TTC549 (cell line): ENCODE measurements around the gene NAV2.

Source experiments
- FAIRE-seq: peaks from 2 replicates; lab custom pipeline; 2012; peaks lifted over from hg19 to GRCh38; lab: Jason Lieb, UNC

The NAV2 gene

DNA sequence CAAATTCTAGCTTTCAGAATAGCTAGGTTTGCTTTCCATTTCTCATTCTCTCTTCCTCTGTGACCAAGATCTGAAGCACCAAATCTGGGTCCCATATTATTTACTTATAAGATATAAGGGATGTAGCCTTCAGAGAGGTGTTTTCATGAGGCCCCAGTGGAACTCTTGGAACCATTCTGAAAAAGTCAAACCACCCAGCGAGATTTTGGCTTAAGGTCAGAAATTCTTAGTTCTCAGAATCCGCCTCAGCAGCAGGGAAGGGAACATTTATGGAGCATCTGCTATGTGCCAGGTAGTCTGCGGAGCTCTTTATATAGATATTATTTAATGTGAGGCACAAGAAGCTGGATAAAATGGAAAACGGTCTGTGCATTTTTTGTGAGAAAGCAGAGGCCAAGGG is 6.3 kb downstream of the NAV2 start:
- no peak for FAIRE-seq

DNA sequence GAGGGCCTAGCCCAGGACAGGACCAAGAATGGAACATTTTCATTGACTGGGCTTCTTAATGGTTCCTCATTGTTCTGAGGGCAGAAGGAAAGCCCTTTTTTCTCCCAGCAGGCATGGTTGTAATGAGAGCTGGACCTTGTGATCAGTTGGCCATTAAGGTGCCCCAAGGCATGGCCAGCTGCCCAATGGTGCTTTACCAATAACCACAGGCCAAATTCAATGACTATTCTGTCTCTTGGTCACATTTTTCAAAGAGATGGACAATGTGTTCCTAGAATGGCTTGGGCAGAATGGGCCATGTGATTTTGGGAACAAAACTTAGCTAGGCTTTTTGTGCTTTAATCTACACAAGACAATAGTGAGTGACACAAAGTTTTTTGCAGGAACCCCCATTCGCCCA is 7.3 kb downstream of the NAV2 start:
- no peak for FAIRE-seq

- no peak for FAIRE-seq
Observed at GRCh38 chr11:19721176-19721575, 8.5 kb downstream of the NAV2 start.

- no peak for FAIRE-seq
Observed at GRCh38 chr11:19722702-19723101, 10.1 kb downstream of the NAV2 start.

GRCh38 chr11:19723572-19724342 is 11.1 kb downstream of the NAV2 start:
- no peak for FAIRE-seq

- no peak for FAIRE-seq
Observed at GRCh38 chr11:19724765-19725164, 12.1 kb downstream of the NAV2 start.

GRCh38 chr11:19725379-19726079 is 12.9 kb downstream of the NAV2 start:
- FAIRE-seq: no peak

GRCh38 chr11:19727246-19727645 is 14.6 kb downstream of the NAV2 start:
- no peak for FAIRE-seq

DNA sequence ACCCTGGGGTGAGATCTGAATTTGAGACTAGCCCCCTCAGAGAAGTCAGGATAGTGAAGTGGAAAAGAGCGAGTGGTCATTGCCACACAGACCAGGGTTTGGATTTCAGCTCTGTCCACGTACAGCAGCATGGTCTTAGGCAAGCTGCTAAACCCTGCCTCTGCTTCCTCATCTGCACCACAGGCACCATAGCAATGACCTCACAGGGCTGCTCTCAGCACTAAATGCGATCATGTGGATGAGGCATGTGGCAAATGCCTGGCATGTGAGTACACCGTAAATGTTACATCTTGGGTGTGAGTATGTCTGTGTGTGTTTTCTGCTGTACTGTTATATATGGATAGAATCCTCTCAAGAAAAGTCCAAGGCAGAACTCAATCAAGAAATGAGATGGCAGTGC is 15.8 kb downstream of the NAV2 start:
- FAIRE-seq: no peak

GRCh38 chr11:19729141-19729540 is 16.5 kb downstream of the NAV2 start:
- FAIRE-seq: no peak

GRCh38 chr11:19730373-19730772 is 17.7 kb downstream of the NAV2 start:
- no peak for FAIRE-seq

DNA sequence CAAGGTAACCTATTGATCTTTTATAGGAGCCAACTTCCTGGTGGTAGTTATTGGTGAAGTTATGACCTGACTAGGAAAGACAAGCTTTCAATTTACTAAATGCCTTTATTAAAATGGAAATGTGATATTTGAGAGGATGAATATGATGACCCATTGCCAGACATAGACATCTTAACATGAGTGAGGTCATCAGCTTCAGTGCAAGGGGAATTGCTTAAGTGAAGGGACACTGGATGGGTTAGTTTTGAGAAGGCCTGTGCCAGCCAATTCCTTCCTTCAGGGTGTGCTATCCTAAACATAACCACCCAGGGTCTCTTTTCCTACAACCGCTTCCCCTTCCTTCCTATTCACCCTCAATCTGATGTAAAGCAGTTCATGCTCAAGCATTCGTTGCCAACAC is 21.5 kb downstream of the NAV2 start:
- no peak for FAIRE-seq

GRCh38 chr11:19735157-19735908 is 22.7 kb downstream of the NAV2 start:
- no peak for FAIRE-seq

DNA sequence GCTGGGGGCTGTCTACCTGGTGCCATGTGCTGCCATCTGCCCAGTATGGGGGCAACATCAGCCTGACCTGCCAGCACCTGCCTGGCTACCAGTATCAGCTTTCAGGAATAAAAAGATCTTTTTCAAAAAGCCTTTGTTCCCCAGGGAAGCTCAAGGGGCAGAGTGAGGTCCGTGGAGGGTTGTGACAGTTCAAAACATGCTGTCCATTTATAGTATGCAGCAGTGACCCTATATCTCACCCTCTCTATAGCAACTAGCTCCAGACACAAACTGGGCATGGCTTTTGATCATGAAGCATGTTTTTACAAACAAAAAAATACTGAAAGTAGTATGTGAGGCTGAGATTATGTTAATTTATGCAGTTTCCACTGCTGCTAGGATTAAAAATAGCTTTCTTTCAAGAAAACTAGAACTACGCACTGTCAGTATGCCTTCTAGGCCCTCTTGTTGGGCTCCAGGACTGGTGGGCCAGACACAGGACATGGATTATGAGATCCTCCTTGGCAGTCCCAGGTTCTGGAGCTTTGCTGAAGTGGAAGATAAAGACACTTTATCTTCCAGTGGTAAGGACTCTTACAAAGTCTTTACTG is 23.4 kb downstream of the NAV2 start:
- FAIRE-seq: no peak

- no peak for FAIRE-seq
Observed at GRCh38 chr11:19736831-19737230, 24.2 kb downstream of the NAV2 start.

DNA sequence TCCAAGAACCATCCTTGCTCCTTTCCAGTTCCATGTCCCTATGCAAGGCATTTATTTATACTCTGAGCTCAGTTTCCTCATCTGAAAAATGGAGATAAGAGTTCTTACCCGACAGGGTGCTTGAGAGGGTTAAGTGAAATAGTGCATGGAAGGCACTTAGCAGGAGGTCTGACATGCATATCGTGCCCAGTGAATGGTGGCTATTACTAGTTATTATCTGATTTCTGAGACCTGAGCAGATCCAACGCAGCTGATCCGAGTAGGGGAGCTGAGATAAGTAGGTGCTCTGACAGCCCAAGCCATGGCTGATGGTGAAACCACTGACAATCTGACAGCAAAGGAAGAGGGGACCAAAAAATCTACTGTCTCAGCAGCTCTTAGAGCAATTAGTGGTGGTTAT is 24.9 kb downstream of the NAV2 start:
- FAIRE-seq: no peak

GRCh38 chr11:19738124-19738523 is 25.5 kb downstream of the NAV2 start:
- no peak for FAIRE-seq

GRCh38 chr11:19739872-19740271 is 27.2 kb downstream of the NAV2 start:
- FAIRE-seq: no peak

DNA sequence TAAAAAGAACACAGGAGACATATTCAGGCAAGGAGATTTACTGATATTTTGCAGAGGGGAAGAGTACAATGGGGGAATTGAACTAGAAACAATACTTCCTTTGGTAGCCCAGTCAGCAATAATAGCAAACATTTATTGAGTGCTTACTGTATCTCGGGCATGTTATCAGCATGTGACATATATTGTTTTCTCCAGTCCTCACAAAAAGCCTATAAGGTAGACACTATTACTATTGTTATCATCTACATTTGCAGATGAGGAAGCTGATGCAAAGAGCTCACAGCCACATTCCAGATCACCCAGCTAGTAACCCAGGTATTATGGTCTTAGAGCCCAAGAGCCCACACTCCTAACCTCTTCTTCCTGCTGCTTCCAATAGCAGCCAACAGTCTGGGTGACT is 27.9 kb downstream of the NAV2 start:
- FAIRE-seq: no peak

- no peak for FAIRE-seq
Observed at GRCh38 chr11:19742588-19743292, 30.1 kb downstream of the NAV2 start.

DNA sequence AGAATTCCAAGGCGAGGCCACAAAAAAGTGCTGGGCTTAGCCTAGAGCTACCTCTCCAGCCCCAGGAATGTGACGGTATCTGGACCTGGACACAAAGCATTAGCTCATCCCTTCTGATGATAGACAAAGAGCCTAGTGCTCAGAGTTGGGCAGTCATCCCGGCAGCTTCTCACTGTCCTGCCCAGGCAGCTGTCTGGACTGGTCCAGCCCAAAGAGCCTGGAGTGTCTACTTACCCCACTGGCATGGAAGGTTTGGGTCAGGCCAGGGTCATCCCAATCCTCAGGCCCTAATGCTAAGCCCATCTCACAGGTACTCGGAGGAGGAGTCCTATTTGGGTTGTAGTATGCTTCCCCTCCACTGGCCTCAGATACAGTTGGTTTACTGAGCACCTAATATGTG is 31.0 kb downstream of the NAV2 start:
- FAIRE-seq: no peak

DNA sequence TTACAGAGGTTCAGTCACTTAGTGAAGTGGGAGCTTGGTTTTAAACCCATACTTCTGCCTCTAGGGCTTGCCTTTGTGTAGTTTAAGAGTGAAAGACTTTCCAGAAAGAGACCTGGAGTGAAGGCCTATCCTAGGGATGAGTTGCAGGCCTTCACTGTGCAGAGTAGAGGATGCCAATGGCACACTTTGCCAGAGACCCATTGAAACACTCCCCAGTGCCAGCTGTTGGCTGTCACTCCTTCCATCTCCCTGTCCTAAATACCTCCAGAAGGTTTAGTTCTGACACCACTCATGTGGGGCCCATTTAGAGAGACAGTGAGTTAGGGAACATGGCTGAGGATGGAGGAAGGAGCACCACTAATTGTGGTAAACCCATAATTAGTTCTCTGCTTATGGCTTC is 31.5 kb downstream of the NAV2 start:
- no peak for FAIRE-seq
